Parathyroid adenoma (tissue), 2 donors: ENCODE measurements around the gene RASSF1.

ENCODE experiments used
- H2AFZ ChIP-seq: fragments of 300-600 bp; sonication (generic); one replicate; pipeline ENCODE4 v1.7.0; 2017; ENCODE audit warnings: antibody characterized with exemption, mild to moderate bottlenecking
- H3K27ac ChIP-seq: fragments of 300-600 bp; sonication (generic); one replicate; pipeline ENCODE4 v1.7.0; 2017
- H3K27me3 ChIP-seq: fragments of 300-600 bp; sonication (generic); one replicate; pipeline ENCODE4 v1.7.0; 2017; ENCODE audit warnings: low read length; ENCODE audit not compliant: control insufficient read depth, insufficient read depth
- H3K36me3 ChIP-seq: fragments of 300-600 bp; sonication (generic); one replicate; pipeline ENCODE4 v1.7.0; 2017; ENCODE audit warnings: low read length; ENCODE audit not compliant: control insufficient read depth, insufficient read depth
- H3K4me1 ChIP-seq: fragments of 300-600 bp; sonication (generic); one replicate; pipeline ENCODE4 v1.7.0; 2017; ENCODE audit warnings: control low read depth
- H3K4me2 ChIP-seq: fragments of 300-600 bp; sonication (generic); one replicate; pipeline ENCODE4 v1.7.0; 2017; ENCODE audit warnings: low read length
- H3K4me3 ChIP-seq: fragments of 300-600 bp; sonication (generic); one replicate; pipeline ENCODE4 v1.7.0; 2017; ENCODE audit warnings: low read depth, low read length
- H3K79me2 ChIP-seq: fragments of 300-600 bp; sonication (generic); one replicate; pipeline ENCODE4 v1.7.0; 2017; ENCODE audit warnings: control low read depth
- H3K9ac ChIP-seq: fragments of 300-600 bp; sonication (generic); one replicate; pipeline ENCODE4 v1.7.0; 2017; ENCODE audit warnings: mild to moderate bottlenecking
- H3K9me3 ChIP-seq: fragments of 300-600 bp; sonication (generic); one replicate; pipeline ENCODE4 v1.7.0; 2017; ENCODE audit warnings: low read length; ENCODE audit not compliant: control insufficient read depth
- TF ChIP-seq, protein P1 (sequence below): fragments of 300-600 bp; sonication (generic); IDR thresholded peaks from one replicate; pipeline ENCODE4 v1.7.0; 2017; ENCODE audit warnings: antibody characterized with exemption, mild to moderate bottlenecking
- donor health status: primary hyperparathyroidism.

The RASSF1 gene

DNA sequence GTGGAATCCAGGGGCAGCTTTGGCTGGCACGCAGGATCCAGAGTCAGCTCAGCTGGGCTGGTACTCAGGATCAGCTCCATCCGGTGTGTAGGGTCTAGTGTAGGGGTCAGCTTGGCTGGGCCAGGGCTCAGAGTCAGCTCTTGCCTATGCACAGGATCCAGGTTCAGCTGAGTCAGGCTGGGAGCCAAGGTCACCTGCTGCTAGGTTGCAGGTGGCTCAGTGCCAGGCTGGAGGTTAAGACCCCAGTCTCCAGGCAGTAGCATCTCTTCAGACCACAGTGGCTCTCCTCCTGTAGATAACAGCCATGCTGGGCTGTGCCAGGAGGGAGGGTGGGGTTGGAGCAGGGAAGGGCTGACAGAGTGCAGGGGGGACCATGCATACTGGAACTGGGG lies 43.3 kb downstream of the RASSF1 start:
- TF ChIP-seq, protein P1, sequence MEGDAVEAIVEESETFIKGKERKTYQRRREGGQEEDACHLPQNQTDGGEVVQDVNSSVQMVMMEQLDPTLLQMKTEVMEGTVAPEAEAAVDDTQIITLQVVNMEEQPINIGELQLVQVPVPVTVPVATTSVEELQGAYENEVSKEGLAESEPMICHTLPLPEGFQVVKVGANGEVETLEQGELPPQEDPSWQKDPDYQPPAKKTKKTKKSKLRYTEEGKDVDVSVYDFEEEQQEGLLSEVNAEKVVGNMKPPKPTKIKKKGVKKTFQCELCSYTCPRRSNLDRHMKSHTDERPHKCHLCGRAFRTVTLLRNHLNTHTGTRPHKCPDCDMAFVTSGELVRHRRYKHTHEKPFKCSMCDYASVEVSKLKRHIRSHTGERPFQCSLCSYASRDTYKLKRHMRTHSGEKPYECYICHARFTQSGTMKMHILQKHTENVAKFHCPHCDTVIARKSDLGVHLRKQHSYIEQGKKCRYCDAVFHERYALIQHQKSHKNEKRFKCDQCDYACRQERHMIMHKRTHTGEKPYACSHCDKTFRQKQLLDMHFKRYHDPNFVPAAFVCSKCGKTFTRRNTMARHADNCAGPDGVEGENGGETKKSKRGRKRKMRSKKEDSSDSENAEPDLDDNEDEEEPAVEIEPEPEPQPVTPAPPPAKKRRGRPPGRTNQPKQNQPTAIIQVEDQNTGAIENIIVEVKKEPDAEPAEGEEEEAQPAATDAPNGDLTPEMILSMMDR, result no peak
- Histone ChIP-seq H3K4me2 (no peak overlapping the region), H3K27ac (no peak overlapping the region), H3K9ac (no peak overlapping the region), H3K27me3 (no peaks in the 10 kb centered on the region), H3K79me2 (peaks cover 2% of the 10 kb centered on the region), H3K4me1 (peaks cover 22% of the 10 kb centered on the region), H2AFZ (no peak overlapping the region), H3K36me3 (no peaks in the 10 kb centered on the region), H3K9me3 (no peaks in the 10 kb centered on the region), H3K4me3 (no peak overlapping the region)

DNA sequence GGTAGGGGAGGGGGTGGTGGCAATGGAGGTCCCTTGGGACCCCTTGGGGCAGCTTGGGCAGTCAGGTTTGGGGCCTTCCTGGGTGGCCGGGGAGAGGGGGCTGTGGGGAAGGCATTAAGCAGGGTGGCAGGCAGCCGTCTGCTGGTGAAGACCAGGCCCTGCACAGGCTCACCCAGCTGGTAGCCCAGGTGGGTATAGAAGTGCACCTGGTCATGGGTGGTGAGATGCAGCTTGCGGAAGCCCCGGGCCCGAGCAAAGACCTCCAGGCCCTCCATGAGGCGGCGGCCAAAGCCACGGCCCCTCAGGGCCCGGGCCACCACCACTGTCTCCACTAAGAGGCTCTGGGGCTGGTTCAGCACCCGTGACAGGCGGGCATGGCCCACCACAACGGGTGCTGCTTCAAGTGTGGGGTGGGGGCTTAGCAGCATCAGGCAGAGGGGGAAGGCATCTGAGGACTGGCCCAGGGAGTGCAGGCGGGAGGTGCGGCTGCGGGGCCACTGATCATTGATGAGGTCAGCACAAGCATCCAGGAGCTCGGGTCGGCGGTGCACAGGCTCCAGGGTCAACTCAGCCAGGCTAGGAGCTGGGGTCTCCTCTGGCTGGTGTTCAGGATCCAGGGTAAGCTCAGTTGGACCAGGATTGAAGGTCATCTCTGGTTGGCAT lies 43.8 kb downstream of the RASSF1 start:
- H3K9ac ChIP-seq, result no peak overlapping the region

GRCh38 chr3:50295553-50296431 lies 44.8 kb downstream of the RASSF1 start:
- H3K79me2 ChIP-seq, result peaks cover 5% of the 10 kb centered on the region
- H3K9me3 ChIP-seq, result no peaks in the 10 kb centered on the region
- H3K4me2 ChIP-seq, result no peak overlapping the region
- TF ChIP-seq, protein P1, result no peak
- H3K4me1 ChIP-seq, result peaks cover 25% of the 10 kb centered on the region
- no peak overlapping the region for H3K27ac ChIP-seq
- no peaks in the 10 kb centered on the region for H3K36me3 ChIP-seq
- H2AFZ ChIP-seq, result no peak overlapping the region
- no peaks in the 10 kb centered on the region for H3K27me3 ChIP-seq
- H3K4me3 ChIP-seq, result no peak overlapping the region
- H3K9ac ChIP-seq, result no peak overlapping the region

More for the DNA sequence above, 43.8 kb downstream of the RASSF1 start:
- Histone ChIP-seq H3K4me3 (no peak overlapping the region), H3K36me3 (no peaks in the 10 kb centered on the region), H2AFZ (no peak overlapping the region), H3K27ac (no peak overlapping the region), H3K27me3 (no peaks in the 10 kb centered on the region), H3K9me3 (no peaks in the 10 kb centered on the region), H3K4me2 (no peak overlapping the region), H3K79me2 (peaks cover 2% of the 10 kb centered on the region), H3K4me1 (peaks cover 22% of the 10 kb centered on the region)
- TF ChIP-seq, protein P1, result no peak

DNA sequence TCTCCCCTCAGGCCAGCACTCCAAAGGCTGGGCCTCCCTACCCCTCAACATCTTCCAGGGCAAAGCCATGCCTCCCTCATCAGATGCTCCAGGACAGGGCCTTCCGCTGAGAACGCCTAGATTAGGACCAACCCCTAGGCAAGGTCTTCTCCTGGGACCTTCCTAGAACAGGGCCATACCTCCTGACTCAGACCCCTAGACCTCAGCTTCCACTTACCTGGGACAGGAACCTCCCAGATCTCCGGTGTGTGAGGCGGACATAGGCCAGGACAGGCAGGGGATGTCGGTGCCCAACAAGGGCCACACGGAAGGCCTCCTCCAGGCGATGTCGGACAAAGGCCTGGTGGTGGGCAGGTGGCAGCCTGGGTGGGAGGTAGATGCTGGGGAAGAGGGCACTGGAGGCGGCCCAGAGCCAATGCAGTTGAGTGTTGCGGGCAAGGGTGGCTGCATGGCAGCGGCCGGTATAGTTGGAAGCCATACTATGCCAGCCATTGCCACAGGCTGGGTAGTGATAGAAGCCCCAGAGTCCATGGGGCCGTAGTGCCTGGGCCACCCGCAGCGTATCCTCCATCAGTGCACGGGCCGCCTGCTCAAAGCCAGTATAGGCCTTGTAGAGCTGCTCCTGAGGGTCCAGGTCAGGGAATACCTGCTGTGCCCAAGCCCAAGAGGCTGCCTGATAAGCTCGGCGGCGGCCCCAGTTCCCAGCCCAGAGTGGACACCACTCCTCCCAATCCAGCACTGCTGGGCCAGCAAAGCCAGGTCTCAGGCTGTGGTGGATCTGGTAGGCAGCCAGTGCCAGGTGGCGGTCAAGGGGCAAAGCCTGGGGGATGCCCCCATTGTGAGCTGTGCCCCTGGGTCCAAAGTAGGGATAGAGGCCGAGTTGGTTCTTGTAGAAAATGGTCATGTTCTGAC lies 45.9 kb downstream of the RASSF1 start:
- no peaks in the 10 kb centered on the region for H3K36me3 ChIP-seq
- no peak overlapping the region for H2AFZ ChIP-seq
- no peak overlapping the region for H3K27ac ChIP-seq
- peaks cover 17% of the 10 kb centered on the region for H3K4me1 ChIP-seq
- H3K27me3 ChIP-seq, result no peaks in the 10 kb centered on the region
- H3K9me3 ChIP-seq, result no peaks in the 10 kb centered on the region
- TF ChIP-seq, protein P1, result no peak
- H3K79me2 ChIP-seq, result peaks cover 5% of the 10 kb centered on the region
- no peak overlapping the region for H3K4me3 ChIP-seq
- H3K4me2 ChIP-seq, result no peak overlapping the region
- H3K9ac ChIP-seq, result no peak overlapping the region
